ENCODE data around the gene KRT71.
"Not testable (repeated sequence)": the region's sequence is repeated elsewhere in the genome, so short reads cannot be mapped to it uniquely, and the experiment has no call there.

Gene KRT71

DNA sequence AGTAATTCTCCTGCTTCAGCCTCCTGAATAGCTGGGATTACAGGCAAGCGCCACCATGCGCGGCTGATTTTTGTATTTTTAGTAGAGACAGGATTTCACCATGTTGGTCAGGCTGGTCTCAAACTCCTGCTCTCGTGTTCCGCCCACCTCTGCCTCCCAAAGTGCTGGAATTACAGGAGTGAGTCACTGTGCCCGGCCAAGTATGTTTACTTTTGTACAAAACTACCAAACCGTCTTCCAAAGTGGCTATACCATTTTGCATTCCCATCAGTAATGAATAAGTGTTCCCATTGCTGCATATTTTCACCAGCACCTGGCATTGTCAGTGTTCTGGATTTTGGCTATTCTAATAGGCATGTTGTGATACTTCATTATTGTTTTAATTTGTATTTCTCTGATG lies 51.5 kb downstream of the KRT71 start:
- H3K9me2 ChIP-seq (replicated peaks; ENCODE audit: low read depth, low read length), result no peaks in the 10 kb centered on the region
- TF ChIP-seq CTCF (conservative IDR thresholded peaks at IDR 0.05; ENCODE audit: low read length) (no peak), EZH2phosphoT487 (IDR thresholded peaks at IDR 0.05; ENCODE audit: borderline replicate concordance) (no peak)
- H3K79me2 ChIP-seq (ENCODE audit: insufficient read depth, low read length), result no peaks in the 10 kb centered on the region
- H3K4me3 ChIP-seq (ENCODE audit: low read length, poor library complexity, severe bottlenecking), result no peak overlapping the region
- H4K20me1 ChIP-seq (ENCODE audit: insufficient read depth, low read length, poor library complexity, severe bottlenecking), result no peaks in the 10 kb centered on the region
- H3K27me3 ChIP-seq (ENCODE audit: insufficient read depth, low read length, poor library complexity, severe bottlenecking), result no peaks in the 10 kb centered on the region
- H3K9ac ChIP-seq (ENCODE audit: low read depth, low read length, poor library complexity, severe bottlenecking), result no peak overlapping the region
- H3K36me3 ChIP-seq (ENCODE audit: insufficient read depth, low read length), result no peaks in the 10 kb centered on the region
- H3K9me3 ChIP-seq (ENCODE audit: insufficient read depth, low read depth, low read length), result 0 out of 2 replicates have a peak, but pooled peaks cover 3% of the 10 kb centered on the region
- H3K4me1 ChIP-seq (ENCODE audit: insufficient read depth, low read length, poor library complexity, severe bottlenecking), result no peaks in the 10 kb centered on the region
- H2AFZ ChIP-seq (ENCODE audit: low read length), result no peak overlapping the region
- no peaks in the 10 kb centered on the region for H3F3A ChIP-seq (ENCODE audit: low read depth)
- H3K4me2 ChIP-seq (ENCODE audit: low read depth, low read length, poor library complexity, severe bottlenecking), result no peak overlapping the region

- not testable (repeated sequence) for H3K79me2 ChIP-seq (ENCODE audit: insufficient read depth, low read length); H3K4me2 ChIP-seq (ENCODE audit: low read depth, low read length, poor library complexity, severe bottlenecking); H3F3A ChIP-seq (ENCODE audit: low read depth); H3K36me3 ChIP-seq (ENCODE audit: insufficient read depth, low read length); H2AFZ ChIP-seq (ENCODE audit: low read length); H3K9me2 ChIP-seq (replicated peaks; ENCODE audit: low read depth, low read length); H3K4me1 ChIP-seq (ENCODE audit: insufficient read depth, low read length, poor library complexity, severe bottlenecking); H3K27me3 ChIP-seq (ENCODE audit: insufficient read depth, low read length, poor library complexity, severe bottlenecking); H3K9me3 ChIP-seq (ENCODE audit: insufficient read depth, low read depth, low read length); H4K20me1 ChIP-seq (ENCODE audit: insufficient read depth, low read length, poor library complexity, severe bottlenecking); H3K9ac ChIP-seq (ENCODE audit: low read depth, low read length, poor library complexity, severe bottlenecking); H3K4me3 ChIP-seq (ENCODE audit: low read length, poor library complexity, severe bottlenecking)
Observed at GRCh38 chr12:52500574-52500973, 52.4 kb downstream of the KRT71 start.

DNA sequence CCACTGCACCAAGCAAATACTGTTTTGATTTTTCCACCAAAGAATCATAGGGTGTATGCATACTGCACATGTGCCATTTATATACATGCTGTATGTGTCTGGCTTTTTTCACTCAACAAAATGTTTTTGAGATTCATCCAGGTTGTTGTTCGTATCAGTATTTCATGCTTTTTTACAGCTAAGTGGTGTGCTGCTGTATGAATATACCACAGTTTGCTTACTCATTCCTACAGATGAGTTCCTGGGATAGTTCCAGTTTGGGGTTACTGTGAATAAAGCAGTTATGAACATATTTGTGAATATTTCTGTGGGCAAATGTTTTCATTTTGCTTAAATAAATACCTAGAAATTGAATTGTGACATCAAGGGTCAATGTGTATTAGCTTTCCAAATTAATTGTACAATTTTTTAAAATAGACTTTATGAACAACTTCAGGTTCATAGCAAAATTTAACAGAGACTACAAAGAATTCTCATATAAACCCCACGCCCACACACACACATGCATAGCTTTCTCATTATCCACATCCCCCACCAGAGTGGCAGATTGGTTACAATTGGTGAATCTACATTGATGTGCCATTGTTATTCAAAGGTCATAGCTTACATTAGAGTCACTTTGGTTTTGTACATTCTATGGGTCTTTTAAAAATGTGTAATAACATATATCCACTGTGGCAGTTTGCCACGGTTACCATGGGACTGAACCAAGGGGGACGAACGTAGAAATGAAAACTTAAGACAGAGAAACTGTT lies 53.0 kb downstream of the KRT71 start:
- Histone ChIP-seq H3K9me2 (replicated peaks; ENCODE audit: low read depth, low read length) (no peaks in the 10 kb centered on the region), H4K20me1 (ENCODE audit: insufficient read depth, low read length, poor library complexity, severe bottlenecking) (no peaks in the 10 kb centered on the region), H3K79me2 (ENCODE audit: insufficient read depth, low read length) (no peaks in the 10 kb centered on the region), H2AFZ (ENCODE audit: low read length) (no peak overlapping the region), H3K9me3 (ENCODE audit: insufficient read depth, low read depth, low read length) (0 out of 2 replicates have a peak, but pooled peaks cover 3% of the 10 kb centered on the region), H3F3A (ENCODE audit: low read depth) (no peaks in the 10 kb centered on the region), H3K27me3 (ENCODE audit: insufficient read depth, low read length, poor library complexity, severe bottlenecking) (no peaks in the 10 kb centered on the region), H3K9ac (ENCODE audit: low read depth, low read length, poor library complexity, severe bottlenecking) (no peak overlapping the region), H3K4me1 (ENCODE audit: insufficient read depth, low read length, poor library complexity, severe bottlenecking) (no peaks in the 10 kb centered on the region), H3K36me3 (ENCODE audit: insufficient read depth, low read length) (no peaks in the 10 kb centered on the region), H3K4me2 (ENCODE audit: low read depth, low read length, poor library complexity, severe bottlenecking) (no peak overlapping the region), H3K4me3 (ENCODE audit: low read length, poor library complexity, severe bottlenecking) (no peak overlapping the region)
- TF ChIP-seq EZH2phosphoT487 (IDR thresholded peaks at IDR 0.05; ENCODE audit: borderline replicate concordance), result no peak
- TF ChIP-seq CTCF (conservative IDR thresholded peaks at IDR 0.05; ENCODE audit: low read length), result no peak

DNA sequence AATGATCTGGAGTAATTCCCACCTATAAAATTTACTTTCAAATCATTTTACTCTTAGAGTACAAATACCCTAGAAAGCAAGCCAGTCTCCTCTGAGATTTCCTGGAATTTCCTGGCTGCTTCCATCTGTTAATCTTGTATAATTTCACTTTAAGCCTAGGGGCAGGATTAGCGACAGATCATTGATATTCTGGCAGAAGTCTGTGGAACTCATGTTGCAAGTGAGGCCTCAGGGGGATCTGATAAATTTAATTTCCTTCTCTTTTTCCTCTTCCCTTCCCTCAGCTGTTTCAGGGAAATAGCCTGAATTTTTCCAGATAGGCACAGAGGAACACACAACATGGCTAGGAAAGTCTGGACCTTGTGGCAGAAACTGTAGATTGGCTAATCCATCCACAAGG lies 54.0 kb downstream of the KRT71 start:
- H3K4me2 ChIP-seq (ENCODE audit: low read depth, low read length, poor library complexity, severe bottlenecking), result no peak overlapping the region
- H3K4me3 ChIP-seq (ENCODE audit: low read length, poor library complexity, severe bottlenecking), result no peak overlapping the region
- no peak overlapping the region for H3K9ac ChIP-seq (ENCODE audit: low read depth, low read length, poor library complexity, severe bottlenecking)
- H3K4me1 ChIP-seq (ENCODE audit: insufficient read depth, low read length, poor library complexity, severe bottlenecking), result no peaks in the 10 kb centered on the region
- H3F3A ChIP-seq (ENCODE audit: low read depth), result no peaks in the 10 kb centered on the region
- H2AFZ ChIP-seq (ENCODE audit: low read length), result no peak overlapping the region
- no peak for TF ChIP-seq CTCF (conservative IDR thresholded peaks at IDR 0.05; ENCODE audit: low read length)
- TF ChIP-seq EZH2phosphoT487 (IDR thresholded peaks at IDR 0.05; ENCODE audit: borderline replicate concordance), result no peak
- H3K27me3 ChIP-seq (ENCODE audit: insufficient read depth, low read length, poor library complexity, severe bottlenecking), result no peaks in the 10 kb centered on the region
- no peaks in the 10 kb centered on the region for H3K79me2 ChIP-seq (ENCODE audit: insufficient read depth, low read length)
- H4K20me1 ChIP-seq (ENCODE audit: insufficient read depth, low read length, poor library complexity, severe bottlenecking), result no peaks in the 10 kb centered on the region
- H3K9me3 ChIP-seq (ENCODE audit: insufficient read depth, low read depth, low read length), result 0 out of 2 replicates have a peak, but pooled peaks cover 3% of the 10 kb centered on the region
- H3K36me3 ChIP-seq (ENCODE audit: insufficient read depth, low read length), result no peaks in the 10 kb centered on the region
- no peaks in the 10 kb centered on the region for H3K9me2 ChIP-seq (replicated peaks; ENCODE audit: low read depth, low read length)

All from Loucy (cell line).